HEK293 (cell line): ENCODE measurements around the gene GEN1.

Source experiments
- OVOL3 ChIP-seq: fragments of 450-650 bp; formaldehyde crosslinking; IDR thresholded peaks from 2 replicates; pipeline ENCODE4 v1.5.1; 2016; ENCODE audit warnings: missing biosample characterization, missing genetic modification characterization
- SALL2 ChIP-seq: fragments of 450-650 bp; formaldehyde crosslinking; IDR thresholded peaks from 2 replicates; pipeline ENCODE4 v1.5.0; 2017; ENCODE audit warnings: missing biosample characterization, mild to moderate bottlenecking, missing genetic modification characterization, borderline replicate concordance
- SP2 ChIP-seq: fragments of 450-650 bp; formaldehyde crosslinking; IDR thresholded peaks from 2 replicates; pipeline ENCODE4 v1.5.1; 2016; ENCODE audit warnings: missing biosample characterization, missing genetic modification characterization
- ZBTB8A ChIP-seq: fragments of 450-650 bp; formaldehyde crosslinking; IDR thresholded peaks from 2 replicates; pipeline ENCODE4 v1.5.1; 2016; ENCODE audit warnings: missing biosample characterization, missing genetic modification characterization
- ZNF548 ChIP-seq: fragments of 450-650 bp; formaldehyde crosslinking; IDR thresholded peaks from 2 replicates; pipeline ENCODE4 v1.5.1; 2016; ENCODE audit warnings: missing biosample characterization, missing genetic modification characterization
- TF ChIP-seq, protein P1 (sequence below): fragments of 450-650 bp; formaldehyde crosslinking; IDR thresholded peaks from 2 replicates; pipeline ENCODE4 v1.5.1; 2016; ENCODE audit warnings: missing biosample characterization, missing genetic modification characterization

GRCh38 chr2:17752892-17753802 is 791 bp upstream of the GEN1 start:
- TF ChIP-seq, protein P1, sequence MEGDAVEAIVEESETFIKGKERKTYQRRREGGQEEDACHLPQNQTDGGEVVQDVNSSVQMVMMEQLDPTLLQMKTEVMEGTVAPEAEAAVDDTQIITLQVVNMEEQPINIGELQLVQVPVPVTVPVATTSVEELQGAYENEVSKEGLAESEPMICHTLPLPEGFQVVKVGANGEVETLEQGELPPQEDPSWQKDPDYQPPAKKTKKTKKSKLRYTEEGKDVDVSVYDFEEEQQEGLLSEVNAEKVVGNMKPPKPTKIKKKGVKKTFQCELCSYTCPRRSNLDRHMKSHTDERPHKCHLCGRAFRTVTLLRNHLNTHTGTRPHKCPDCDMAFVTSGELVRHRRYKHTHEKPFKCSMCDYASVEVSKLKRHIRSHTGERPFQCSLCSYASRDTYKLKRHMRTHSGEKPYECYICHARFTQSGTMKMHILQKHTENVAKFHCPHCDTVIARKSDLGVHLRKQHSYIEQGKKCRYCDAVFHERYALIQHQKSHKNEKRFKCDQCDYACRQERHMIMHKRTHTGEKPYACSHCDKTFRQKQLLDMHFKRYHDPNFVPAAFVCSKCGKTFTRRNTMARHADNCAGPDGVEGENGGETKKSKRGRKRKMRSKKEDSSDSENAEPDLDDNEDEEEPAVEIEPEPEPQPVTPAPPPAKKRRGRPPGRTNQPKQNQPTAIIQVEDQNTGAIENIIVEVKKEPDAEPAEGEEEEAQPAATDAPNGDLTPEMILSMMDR: no peak
- TF ChIP-seq ZNF548 (tag by site-specific recombination): no peak
- TF ChIP-seq ZBTB8A (tag by site-specific recombination): no peak
- peak; percentile 31 for TF ChIP-seq SP2
- no peak for TF ChIP-seq OVOL3 (tag by site-specific recombination)
- TF ChIP-seq SALL2 (tag by site-specific recombination): no peak
